K562 (cell line): ENCODE results near the gene PACRG. TPM values are rescaled to one million over a fixed set of nuclear protein-coding genes. Genes with fewer than 3 reads are reported as not detected.

Experiments
- ATAC-seq: fragments of 200-7000 bp; cut with Tn5 transposase; 3 replicates; pipeline ENCODE4 v1.9.1; 2020; ENCODE audit warnings: moderate library complexity
- BruUV-seq: library from RNA; stranded (reverse); fragments of 400-500 nt; replicated peaks from 2 replicates; lab custom pipeline; 2021; lab: Mats Ljungman, UMichigan
- CTCF ChIA-PET: fragments of 300-600 bp; formaldehyde crosslinking; extraction: SDS; loops from one replicate; lab custom pipeline; 2021; ENCODE audit warnings: low intra/inter-chr PET ratio; lab: Yijun Ruan, JAX
- POLR2A ChIA-PET: fragments of 300-600, 350-650 bp; sonication (Branson Sonifier 250); formaldehyde crosslinking; extraction: SDS; loops from one replicate; lab custom pipeline; 2021; ENCODE audit warnings: antibody characterized with exemption, inconsistent platforms; lab: Yijun Ruan, JAX
- DNase-seq, 4 experiments: peaks; one replicate each; pipeline versions ENCODE4 v3.0.0 to v3.0.0-alpha.2; 2011 to 2018; ENCODE audit warnings: low spot score in 3 of 4, mixed read lengths in 3 of 4; ENCODE audit errors: extremely low read depth in 1 of 4
- FAIRE-seq: peaks from 2 replicates; lab custom pipeline; 2011; peaks lifted over from hg19 to GRCh38; lab: Jason Lieb, UNC
- H2AFZ ChIP-seq: 2 replicates; pipeline ENCODE4 v1.6.0; 2011; ENCODE audit warnings: low read depth, low read length, control low read depth, inconsistent platforms
- H3K27ac ChIP-seq: fragments of 200-600 bp; 3 replicates; pipeline ENCODE4 v1.8.0; 2011; ENCODE audit warnings: low read depth, mild to moderate bottlenecking, control low read depth, inconsistent platforms, low read length, moderate library complexity, mixed read lengths; ENCODE audit errors: extremely low read depth
- H3K27me3 ChIP-seq, 2 experiments: fragments of 300-600 bp in 1 of 2; 2 replicates in 1 of 2; 3 replicates in 1 of 2; pipeline versions ENCODE4 v1.6.0 to v1.8.0; 2011; ENCODE audit warnings: inconsistent platforms in 2 of 2, low read length in 2 of 2, mild to moderate bottlenecking in 1 of 2, mixed read lengths in 1 of 2, moderate library complexity in 1 of 2; ENCODE audit not compliant: control insufficient read depth in 2 of 2, insufficient read depth in 2 of 2
- H3K36me3 ChIP-seq: fragments of 300-600 bp; 3 replicates; pipeline ENCODE4 v1.8.0; 2011; ENCODE audit warnings: mild to moderate bottlenecking, low read length, inconsistent platforms; ENCODE audit not compliant: control insufficient read depth, insufficient read depth
- H3K4me1 ChIP-seq, 2 experiments: fragments of 200-600 bp in 1 of 2; replicated peaks in 1 of 2; 2 replicates in 1 of 2; 3 replicates in 1 of 2; pipeline versions ENCODE4 v1.5.1 to v1.8.0; 2011; ENCODE audit warnings: inconsistent platforms in 2 of 2, low read length in 2 of 2, mild to moderate bottlenecking in 1 of 2, mixed read lengths in 1 of 2, moderate library complexity in 1 of 2; ENCODE audit not compliant: control insufficient read depth in 2 of 2, insufficient read depth in 2 of 2
- H3K4me2 ChIP-seq: 2 replicates; pipeline ENCODE4 v1.6.1; 2011; ENCODE audit warnings: low read length, control low read depth, inconsistent platforms, mixed read lengths; ENCODE audit not compliant: insufficient read depth
- H3K4me3 ChIP-seq: fragments of 200-600 bp; sonication (generic), shearing (Covaris generic); 2 replicates; pipeline ENCODE4 v1.5.1; 2016; ENCODE audit warnings: control low read depth, inconsistent platforms
- H3K79me2 ChIP-seq: fragments of 200-600 bp; 3 replicates; pipeline ENCODE4 v1.8.0; 2011; ENCODE audit warnings: low read length, inconsistent platforms; ENCODE audit not compliant: control insufficient read depth, insufficient read depth
- H3K9ac ChIP-seq, 2 experiments: 2 replicates each; pipeline versions ENCODE4 v1.6.0 to v1.6.1; 2011; ENCODE audit warnings: low read depth in 2 of 2, low read length in 2 of 2, control low read depth in 1 of 2, inconsistent platforms in 1 of 2, mild to moderate bottlenecking in 1 of 2, mixed read lengths in 1 of 2; ENCODE audit not compliant: insufficient read depth in 1 of 2
- H3K9me1 ChIP-seq: one replicate; pipeline ENCODE4 v1.6.0; 2011; ENCODE audit warnings: inconsistent platforms, mild to moderate bottlenecking, low read length, moderate library complexity; ENCODE audit not compliant: control insufficient read depth, insufficient read depth
- H3K9me3 ChIP-seq: replicated peaks from 2 replicates; pipeline ENCODE4 v1.5.1; 2011; ENCODE audit warnings: low read depth, low read length, inconsistent platforms; ENCODE audit not compliant: control insufficient read depth, insufficient read depth
- H4K20me1 ChIP-seq: replicated peaks from 2 replicates; pipeline ENCODE4 v1.6.1; 2011; ENCODE audit warnings: low read length, inconsistent platforms, mixed read lengths; ENCODE audit not compliant: control insufficient read depth, insufficient read depth
- CCAR2 ChIP-seq: fragments of 200-400 bp; formaldehyde crosslinking; IDR thresholded peaks from 2 replicates; pipeline ENCODE4 v1.6.1; 2017; ENCODE audit warnings: mild to moderate bottlenecking, low read depth, low read length
- DIDO1 ChIP-seq: fragments of 450-650 bp; IDR thresholded peaks from 2 replicates; pipeline ENCODE4 v1.6.1; 2016; ENCODE audit warnings: low read depth, missing biosample characterization, missing genetic modification characterization
- HEY1 ChIP-seq: fragments of 250-450 bp; sonication (Bioruptor Pico); IDR thresholded peaks from 2 replicates; pipeline ENCODE4 v1.5.0; 2020; ENCODE audit warnings: mild to moderate bottlenecking, moderate library complexity, borderline replicate concordance
- MCM2 ChIP-seq: fragments of 450-650 bp; IDR thresholded peaks from 2 replicates; pipeline ENCODE4 v1.6.1; 2017; ENCODE audit warnings: low read depth, mild to moderate bottlenecking
- RBM25 ChIP-seq: fragments of 200-400 bp; formaldehyde crosslinking; IDR thresholded peaks from 2 replicates; pipeline ENCODE4 v1.6.1; 2018; ENCODE audit warnings: low read length, low read depth, moderate library complexity; ENCODE audit not compliant: severe bottlenecking
- SREBF2 ChIP-seq: sonication (generic); formaldehyde crosslinking; IDR thresholded peaks from 2 replicates; pipeline ENCODE4 v1.4.0; 2020; ENCODE audit warnings: mild to moderate bottlenecking, missing genetic modification reagents
- TCFL5 ChIP-seq: fragments of 250-450 bp; sonication (Bioruptor Pico); conservative IDR thresholded peaks from 2 replicates; pipeline ENCODE4 v1.6.1; 2021; ENCODE audit warnings: mild to moderate bottlenecking, moderate library complexity, matching md5 sums
- TEAD1 ChIP-seq, 2 experiments: fragments of 450-650 bp in 1 of 2; sonication (generic) in 1 of 2; formaldehyde crosslinking; IDR thresholded peaks; 2 replicates each; pipeline versions ENCODE4 v1.4.0 to v1.8.0; 2020 to 2022; ENCODE audit warnings: mild to moderate bottlenecking in 2 of 2, missing genetic modification reagents in 1 of 2
- U2AF1 ChIP-seq: fragments of 200-400 bp; formaldehyde crosslinking; optimal IDR thresholded peaks from 2 replicates; pipeline ENCODE3; 2017; ENCODE audit warnings: mild to moderate bottlenecking, low read depth, low read length, moderate library complexity
- ZBED1 ChIP-seq: IDR thresholded peaks from 2 replicates; pipeline ENCODE4 v1.6.1; 2014
- ZEB2 ChIP-seq: fragments of 450-650 bp; IDR thresholded peaks from 2 replicates; pipeline ENCODE4 v1.6.1; 2016
- ZNF133 ChIP-seq: fragments of 250-450 bp; sonication (Bioruptor Pico); IDR thresholded peaks from 2 replicates; pipeline ENCODE4 v1.4.0; 2020; ENCODE audit warnings: mild to moderate bottlenecking
- ZNF316 ChIP-seq: fragments of 450-650 bp; IDR thresholded peaks from 2 replicates; pipeline ENCODE4 v1.6.1; 2016
- ZNF449 ChIP-seq: fragments of 250-450 bp; sonication (Bioruptor Pico); IDR thresholded peaks from 2 replicates; pipeline ENCODE4 v1.8.0; 2022; ENCODE audit warnings: moderate library complexity, mild to moderate bottlenecking, inconsistent platforms
- WGBS: fragments of 100-300 bp; shearing (Covaris generic); methylation state at CpG from one replicate; pipeline ENCODE4 v1.1.6; 2016; ENCODE audit warnings: low coverage, mixed read lengths; ENCODE audit not compliant: insufficient coverage; ENCODE audit errors: missing lambda C conversion rate; 5-methylcytosine and 5-hydroxymethylcytosine counted together
- in situ Hi-C: fragments of 300-500 bp; cut with MboI; formaldehyde crosslinking; loops from 4 replicates; pipeline ENCODE4 v1.15.0; 2018; ENCODE audit warnings: inconsistent platforms, mixed read lengths
- intact Hi-C: fragments of 100-400 bp; cut with micrococcal nuclease; formaldehyde crosslinking; loops from 2 replicates; pipeline ENCODE4 v1.14.2; 2022
- polyA plus RNA-seq, 8 experiments: library from polyadenylated mRNA; depleted of rRNA in 4 of 8; stranded (reverse) in 5 of 8; unstranded in 3 of 8; fragments of >200 nt; fragmentation: Nextera tagmentation in 2 of 8; fragmentation: Illumina TruSeq in 1 of 8; extraction: Ambion mirVana in 2 of 8; extraction: Trizol in 1 of 8; gene quantifications; 2 replicates each; pipeline versions ENCODE4 v1.2.1 to v1.2.3, GENCODE V29; 2011 to 2014; ENCODE audit warnings: inconsistent platforms in 1 of 8, missing spikeins in 1 of 8
- total RNA-seq, 7 experiments: library from RNA; depleted of rRNA in 6 of 7; stranded (reverse); fragments of >200 nt in 6 of 7; fragmentation: Illumina TruSeq in 2 of 7; extraction: Trizol in 2 of 7; gene quantifications; 2 replicates each; pipeline versions ENCODE4 v1.2.1 to v1.2.3, GENCODE V29; 2011 to 2021; ENCODE audit warnings: low replicate concordance in 1 of 7

The PACRG gene
- total and polyA plus RNA-seq, 9 of the 15 experiments (the other 6 are each of a cell fraction or from before 2014, with no cell fraction given), result 0.04 TPM; not detected in 8

DNA sequence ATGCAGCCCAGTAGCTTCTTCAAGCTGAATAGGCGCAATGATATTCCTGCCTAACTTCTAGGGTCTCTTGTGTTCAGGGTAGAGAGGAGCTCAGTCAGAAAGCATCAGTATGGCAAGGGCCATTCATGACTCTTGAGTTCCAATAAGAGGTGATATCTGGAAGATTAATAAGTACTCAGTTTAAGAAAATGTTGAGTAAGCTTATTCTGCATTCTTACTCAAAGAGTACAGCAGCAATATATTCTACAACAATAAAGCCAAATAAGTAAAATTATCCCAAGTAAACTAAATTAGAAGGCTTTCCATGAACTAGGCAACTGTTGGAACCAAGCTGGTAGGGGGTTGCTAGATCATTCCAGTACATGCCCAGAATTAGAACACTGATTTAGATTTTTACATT lies 303.2 kb downstream of the PACRG start:
- TF ChIP-seq DIDO1 (tag), result no peak
- peak; percentile 52 for TF ChIP-seq ZNF316
- Histone ChIP-seq H3K79me2 (no peaks in the 10 kb centered on the region), H2AFZ (no peak overlapping the region), H3K9me3 (no peaks in the 10 kb centered on the region; the same call in 1 of the 2 replicates), H3K4me1 (no peaks in the 10 kb centered on the region), H3K27ac (no peak overlapping the region), H3K36me3 (no peaks in the 10 kb centered on the region), H3K9ac (no peak overlapping the region), H3K4me2 (no peak overlapping the region), H3K27me3 (no peaks in the 10 kb centered on the region), H4K20me1 (no peaks in the 10 kb centered on the region), H3K4me3 (no peak overlapping the region), H3K9me1 (no peaks in the 10 kb centered on the region)
- 0% methylated on average over 1 of the region's 1 CpG for WGBS
- intact Hi-C loops, result no loop called here
- in situ Hi-C loops, result no loop called here
- ATAC-seq (no peak), FAIRE-seq (no peak), DNase-seq (no peak)
- ChIA-PET POLR2A (no interaction called here), CTCF (no interaction called here)
- BruUV-seq, result no TSS peak

GRCh38 chr6:163031931-163032330 lies 304.2 kb downstream of the PACRG start:
- DNase-seq (no peak), FAIRE-seq (no peak), ATAC-seq (no peak)
- H3K27me3 ChIP-seq, result no peaks in the 10 kb centered on the region
- no peak overlapping the region for H2AFZ ChIP-seq
- H3K4me3 ChIP-seq, result no peak overlapping the region
- BruUV-seq, result no TSS peak
- intact Hi-C loops, result no loop called here
- no peak overlapping the region for H3K4me2 ChIP-seq
- in situ Hi-C loops, result no loop called here
- H3K9me3 ChIP-seq, result no peaks in the 10 kb centered on the region; the same call in 1 of the 2 replicates
- no peaks in the 10 kb centered on the region for H3K9me1 ChIP-seq
- POLR2A ChIA-PET, result no interaction called here
- H3K36me3 ChIP-seq, result no peaks in the 10 kb centered on the region
- CTCF ChIA-PET, result no interaction called here
- 0% methylated on average over 1 of the region's 1 CpG for WGBS
- no peaks in the 10 kb centered on the region for H3K4me1 ChIP-seq
- no peak overlapping the region for H3K9ac ChIP-seq
- no peaks in the 10 kb centered on the region for H3K79me2 ChIP-seq
- H3K27ac ChIP-seq, result no peak overlapping the region
- no peaks in the 10 kb centered on the region for H4K20me1 ChIP-seq
- TF ChIP-seq RBM25, result no peak
- no peak for TF ChIP-seq TCFL5 (CRISPR knock-in tag)
- no peak for TF ChIP-seq ZEB2
- TF ChIP-seq HEY1, result no peak
- TF ChIP-seq MCM2, result no peak
- TF ChIP-seq SREBF2 (CRISPR knock-in tag), result no peak
- no peak for TF ChIP-seq ZNF449 (CRISPR knock-in tag)
- no peak for TF ChIP-seq ZNF133 (CRISPR knock-in tag)
- TF ChIP-seq ZBED1, result no peak
- no peak for TF ChIP-seq CCAR2
- TF ChIP-seq TEAD1 (CRISPR knock-in tag; IDR thresholded peaks at IDR 0.05), result no peak
- no peak for TF ChIP-seq U2AF1
